Skin of body (tissue), 2 donors: ENCODE results near the gene ZNG1B. TPM values are rescaled to one million over a fixed set of nuclear protein-coding genes. Genes with fewer than 3 reads are reported as not detected.
"Not testable (repeated sequence)": the region's sequence is repeated elsewhere in the genome, so short reads cannot be mapped to it uniquely, and the experiment has no call there.

Source experiments
- DNase-seq: peaks from one replicate; lab custom pipeline; 2025; lab: John Stamatoyannopoulos, UW
- total RNA-seq: library from RNA; depleted of rRNA; stranded (reverse); fragments of >200 nt; gene quantifications from one replicate; pipeline ENCODE4 v1.2.3, GENCODE V29; 2014

Gene ZNG1B
- 33.0 TPM for total RNA-seq

GRCh38 chr2:113437508-113438465, at the start of gene ZNG1B:
TSS of gene ZNG1B (plus strand) at chr2:113437691. CDS start at chr2:113437869, 178 bp downstream.
- not testable (repeated sequence) for DNase-seq

- no peak for DNase-seq
These were observed 47.2 kb upstream of the ZNG1B start for GRCh38 chr2:113390124-113390849.

- no peak for DNase-seq
These were observed 46.4 kb upstream of the ZNG1B start for GRCh38 chr2:113391073-113391472.

GRCh38 chr2:113406114-113406513, 31.4 kb upstream of the ZNG1B start:
- DNase-seq: no peak

GRCh38 chr2:113407446-113408099, 29.9 kb upstream of the ZNG1B start:
- DNase-seq: no peak

GRCh38 chr2:113411725-113412352, 25.7 kb upstream of the ZNG1B start:
- not testable (repeated sequence) for DNase-seq

- DNase-seq: not testable (repeated sequence)
These were observed 24.7 kb upstream of the ZNG1B start for GRCh38 chr2:113412774-113413173.

- not testable (repeated sequence) for DNase-seq
These were observed 5.7 kb upstream of the ZNG1B start for GRCh38 chr2:113431773-113432172.

GRCh38 chr2:113433468-113433867, 4.0 kb upstream of the ZNG1B start:
- DNase-seq: not testable (repeated sequence)

GRCh38 chr2:113465770-113466169, 28.3 kb downstream of the ZNG1B start:
- not testable (repeated sequence) for DNase-seq

GRCh38 chr2:113476688-113477368, 39.3 kb downstream of the ZNG1B start:
- DNase-seq: not testable (repeated sequence)

- DNase-seq: not testable (repeated sequence)
These were observed 59.0 kb downstream of the ZNG1B start for GRCh38 chr2:113496527-113496926.

- DNase-seq: not testable (repeated sequence)
These were observed 60.9 kb downstream of the ZNG1B start, which contains the start of gene FOXD4L1 for GRCh38 chr2:113498365-113498764. TSS of gene FOXD4L1 (plus strand) at chr2:113498665. CDS start at chr2:113499257, 592 bp downstream.

- DNase-seq: not testable (repeated sequence)
These were observed 61.8 kb downstream of the ZNG1B start for GRCh38 chr2:113499019-113499885.

GRCh38 chr2:113499886-113500722, 62.6 kb downstream of the ZNG1B start:
- not testable (repeated sequence) for DNase-seq

GRCh38 chr2:113500723-113501038, 63.2 kb downstream of the ZNG1B start:
- DNase-seq: not testable (repeated sequence)

GRCh38 chr2:113502216-113503093, 65.0 kb downstream of the ZNG1B start:
- DNase-seq: not testable (repeated sequence)
